Choroid plexus epithelial cell (primary cell): ENCODE measurements around the gene DOCK6.

Experiments
- DNase-seq: peaks from one replicate; pipeline ENCODE4 v3.0.0-alpha.2; 2010; ENCODE audit warnings: low read depth
- H3K4me3 ChIP-seq: 2 replicates; pipeline ENCODE4 v1.5.1; 2011; ENCODE audit warnings: low read depth, mild to moderate bottlenecking, control low read depth, low read length, moderate library complexity
- TF ChIP-seq, protein P1 (sequence below): conservative IDR thresholded peaks from 2 replicates; pipeline ENCODE4 v1.5.1; 2011; ENCODE audit warnings: low read depth, mild to moderate bottlenecking, control low read depth, inconsistent platforms, low read length, moderate library complexity

Gene DOCK6

DNA sequence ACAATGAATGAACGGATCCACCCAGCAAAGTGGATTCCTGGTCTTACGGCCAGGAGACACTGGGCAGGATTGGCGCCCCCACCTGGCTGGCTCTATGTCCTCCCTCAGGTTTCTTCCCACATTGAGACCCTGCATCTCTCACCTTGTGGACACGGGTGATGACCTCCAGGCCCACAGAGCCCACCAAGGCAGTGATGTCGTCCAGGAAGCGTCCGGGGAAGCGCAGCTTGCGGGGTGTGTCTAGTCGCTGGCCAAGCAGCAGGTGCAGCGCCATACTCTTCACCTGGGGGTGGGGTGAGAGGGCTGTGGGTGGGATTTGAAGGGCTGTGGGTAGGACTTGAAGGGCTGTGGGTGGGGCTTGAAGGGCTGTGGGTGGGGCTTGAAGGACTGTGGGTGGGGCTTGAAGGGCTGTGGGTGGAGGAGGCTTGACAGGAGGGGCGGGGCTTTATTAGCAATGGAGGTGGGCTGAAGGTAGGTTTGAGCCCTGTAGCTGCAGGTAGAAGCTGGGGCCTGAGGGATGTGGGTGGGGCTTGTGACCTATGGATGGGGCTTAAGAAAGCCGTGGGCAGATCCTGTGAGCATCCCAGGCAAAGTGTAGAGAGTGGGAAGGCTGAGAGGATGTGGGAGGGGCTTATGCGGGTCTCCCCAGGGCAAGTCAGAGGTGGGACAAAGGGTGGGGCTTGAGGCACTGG, 35.0 kb downstream of the DOCK6 start:
- DNase-seq = peak; percentile 13
- no peak overlapping the region for H3K4me3 ChIP-seq
- TF ChIP-seq, protein P1, sequence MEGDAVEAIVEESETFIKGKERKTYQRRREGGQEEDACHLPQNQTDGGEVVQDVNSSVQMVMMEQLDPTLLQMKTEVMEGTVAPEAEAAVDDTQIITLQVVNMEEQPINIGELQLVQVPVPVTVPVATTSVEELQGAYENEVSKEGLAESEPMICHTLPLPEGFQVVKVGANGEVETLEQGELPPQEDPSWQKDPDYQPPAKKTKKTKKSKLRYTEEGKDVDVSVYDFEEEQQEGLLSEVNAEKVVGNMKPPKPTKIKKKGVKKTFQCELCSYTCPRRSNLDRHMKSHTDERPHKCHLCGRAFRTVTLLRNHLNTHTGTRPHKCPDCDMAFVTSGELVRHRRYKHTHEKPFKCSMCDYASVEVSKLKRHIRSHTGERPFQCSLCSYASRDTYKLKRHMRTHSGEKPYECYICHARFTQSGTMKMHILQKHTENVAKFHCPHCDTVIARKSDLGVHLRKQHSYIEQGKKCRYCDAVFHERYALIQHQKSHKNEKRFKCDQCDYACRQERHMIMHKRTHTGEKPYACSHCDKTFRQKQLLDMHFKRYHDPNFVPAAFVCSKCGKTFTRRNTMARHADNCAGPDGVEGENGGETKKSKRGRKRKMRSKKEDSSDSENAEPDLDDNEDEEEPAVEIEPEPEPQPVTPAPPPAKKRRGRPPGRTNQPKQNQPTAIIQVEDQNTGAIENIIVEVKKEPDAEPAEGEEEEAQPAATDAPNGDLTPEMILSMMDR = peak; percentile 32

DNA sequence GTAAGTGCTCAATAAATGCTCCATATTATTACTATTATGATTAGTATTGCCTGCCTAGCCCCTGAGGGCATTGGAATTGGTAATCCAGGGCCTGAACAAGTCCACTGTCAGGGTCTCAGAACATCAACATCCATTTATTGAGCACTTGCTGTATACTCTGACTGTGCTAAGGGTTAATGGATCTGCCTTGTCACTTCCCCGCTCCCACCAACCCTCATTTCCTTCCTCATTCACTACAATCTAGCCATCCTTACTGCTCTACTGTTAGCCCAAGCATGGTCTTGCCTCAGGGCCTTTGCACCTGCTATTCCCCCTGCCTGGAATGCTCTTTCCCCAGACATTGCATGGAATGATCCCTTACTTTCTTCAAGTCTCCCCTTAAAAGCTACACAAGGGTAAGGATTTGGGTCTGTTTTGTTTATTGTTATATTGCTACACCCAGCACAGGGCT, 35.6 kb downstream of the DOCK6 start:
- TF ChIP-seq, protein P1 = no peak
- DNase-seq = no peak
- no peak overlapping the region for H3K4me3 ChIP-seq

DNA sequence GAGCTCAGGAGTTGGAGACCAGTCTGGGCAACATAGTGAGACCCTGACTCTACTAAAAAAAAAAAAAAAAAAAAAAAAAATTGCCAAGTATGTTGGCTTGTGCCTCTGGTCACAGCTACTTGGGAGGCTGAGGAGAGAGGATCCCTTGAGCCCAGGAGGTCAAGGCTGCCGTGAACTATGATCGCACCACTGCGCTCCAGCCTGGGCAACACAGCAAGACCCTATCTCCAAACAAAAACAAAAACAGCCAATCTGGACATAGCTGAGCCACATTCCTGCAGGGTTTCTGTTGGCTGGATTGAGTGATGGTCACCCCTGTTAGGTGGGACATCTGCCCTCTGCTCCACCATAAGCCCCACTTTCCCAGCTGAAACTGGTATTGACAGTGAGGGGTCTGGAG, 36.5 kb downstream of the DOCK6 start:
- no peak for DNase-seq
- no peak overlapping the region for H3K4me3 ChIP-seq
- TF ChIP-seq, protein P1 = no peak

DNA sequence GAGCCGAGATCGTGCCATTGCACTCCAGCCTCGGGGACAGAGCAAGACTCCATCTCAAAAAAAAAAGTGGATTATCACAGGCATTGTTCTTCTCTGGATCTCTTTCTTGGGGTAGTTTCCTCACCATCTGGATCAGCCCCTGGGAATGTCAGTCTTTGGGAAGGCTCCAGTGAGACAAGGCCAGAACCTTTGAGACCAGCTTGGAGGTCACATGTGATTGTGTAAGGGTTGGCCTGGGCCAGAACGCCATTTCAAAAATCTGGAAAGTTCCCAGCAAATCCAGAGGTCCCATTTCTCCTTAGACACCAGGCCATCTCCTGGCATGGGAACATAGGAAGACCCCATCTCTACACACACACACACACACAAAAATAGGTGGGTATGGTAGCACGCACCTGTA, 37.2 kb downstream of the DOCK6 start:
- no peak overlapping the region for H3K4me3 ChIP-seq
- DNase-seq = no peak
- TF ChIP-seq, protein P1 = no peak

DNA sequence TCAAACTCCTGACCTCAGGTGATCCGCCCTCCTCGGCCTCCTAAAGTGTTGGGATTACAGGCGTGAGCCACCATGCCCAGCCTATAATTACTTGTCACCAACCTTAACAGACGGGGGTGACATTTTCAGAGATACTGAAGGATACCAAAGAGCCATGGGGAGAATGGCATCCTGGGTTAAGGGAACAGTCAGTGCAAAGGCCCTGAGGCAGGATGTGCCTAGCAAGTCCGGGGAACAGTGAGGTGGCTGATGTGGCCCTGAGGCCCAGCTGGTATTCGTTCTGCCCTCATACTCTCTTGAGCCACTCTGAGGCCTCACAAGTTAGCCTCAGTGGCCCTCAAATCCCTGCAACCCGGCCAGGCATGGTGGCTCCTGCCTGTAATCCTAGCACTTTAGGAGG, 37.9 kb downstream of the DOCK6 start:
- no peak overlapping the region for H3K4me3 ChIP-seq
- TF ChIP-seq, protein P1 = no peak
- DNase-seq = no peak

DNA sequence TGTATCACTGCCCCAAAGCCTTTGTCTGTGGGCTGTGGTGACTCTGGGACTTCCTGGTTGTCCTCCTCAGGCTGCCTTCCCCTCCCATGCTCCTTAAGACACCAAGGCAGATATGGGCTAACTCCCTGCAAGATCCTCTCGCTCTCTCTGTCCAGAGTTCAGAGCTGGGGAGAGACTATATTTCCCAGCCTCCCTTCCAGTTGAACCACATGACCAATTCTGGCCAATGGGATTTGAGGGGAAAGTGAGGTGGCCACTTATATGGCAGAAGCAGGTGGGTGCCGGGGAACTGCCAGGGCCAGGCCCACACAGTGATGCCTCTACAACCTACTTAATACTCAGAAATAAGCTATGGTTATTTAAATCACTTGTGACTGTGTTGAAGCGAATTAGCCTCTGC, 39.1 kb downstream of the DOCK6 start:
- DNase-seq = no peak
- TF ChIP-seq, protein P1 = no peak

DNA sequence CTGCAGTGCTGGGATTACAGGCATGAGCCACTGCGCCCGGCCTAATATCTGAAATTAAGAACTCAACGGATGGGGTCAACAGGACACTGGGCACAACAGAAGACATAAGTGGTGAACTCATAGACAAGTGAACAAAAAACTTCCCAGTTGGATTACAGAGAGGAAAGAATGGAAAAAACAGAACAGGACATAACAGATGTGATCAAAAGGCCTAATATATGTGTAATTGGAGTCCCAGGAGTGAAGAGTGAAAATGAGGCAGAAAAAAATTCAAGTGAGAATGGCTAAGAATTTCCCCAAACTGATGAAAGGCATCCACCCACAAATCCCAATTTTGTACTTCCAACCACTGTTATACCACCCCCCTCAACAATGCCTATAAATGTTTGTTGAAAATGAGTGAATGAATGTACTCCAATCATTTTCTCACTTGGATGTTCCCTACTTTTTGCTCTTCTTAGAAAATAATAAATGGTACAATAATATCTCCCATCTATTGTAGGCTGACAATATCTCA, 41.2 kb downstream of the DOCK6 start:
- TF ChIP-seq, protein P1 = no peak
- no peak overlapping the region for H3K4me3 ChIP-seq
- no peak for DNase-seq

More for the DNA sequence above, 39.1 kb downstream of the DOCK6 start:
- H3K4me3 ChIP-seq = no peak overlapping the region
